Hematopoietic multipotent progenitor cell treated with erythropoietin and hydrocortisone succinate and interleukin-3 and kit ligand, for 4 days (in vitro differentiated cells): Measurements from ENCODE around the gene ACTN3.
"Not testable (repeated sequence)": the region's sequence is repeated elsewhere in the genome, so short reads cannot be mapped to it uniquely, and the experiment has no call there.

Source experiments
- DNase-seq: peaks from one replicate; pipeline ENCODE4 v3.0.0-alpha.2; 2015

Gene ACTN3

DNA sequence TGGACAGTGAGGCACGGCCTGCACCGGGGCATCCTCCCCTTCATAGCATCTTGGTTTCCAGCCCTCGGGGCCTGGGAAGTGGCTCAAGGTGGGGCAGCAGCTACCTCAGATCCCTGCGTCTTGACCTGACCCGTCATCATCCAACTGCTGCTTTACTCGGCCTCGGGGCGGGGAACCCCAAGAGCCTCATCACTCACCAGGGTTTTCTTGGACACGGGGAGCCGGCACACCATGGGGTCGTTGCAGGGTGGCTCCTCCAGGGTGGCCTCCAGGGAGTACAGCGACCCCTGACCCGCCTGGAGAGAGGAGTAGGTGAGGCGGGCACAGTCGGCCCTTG, 21.1 kb downstream of the ACTN3 start:
- no peak for DNase-seq

DNA sequence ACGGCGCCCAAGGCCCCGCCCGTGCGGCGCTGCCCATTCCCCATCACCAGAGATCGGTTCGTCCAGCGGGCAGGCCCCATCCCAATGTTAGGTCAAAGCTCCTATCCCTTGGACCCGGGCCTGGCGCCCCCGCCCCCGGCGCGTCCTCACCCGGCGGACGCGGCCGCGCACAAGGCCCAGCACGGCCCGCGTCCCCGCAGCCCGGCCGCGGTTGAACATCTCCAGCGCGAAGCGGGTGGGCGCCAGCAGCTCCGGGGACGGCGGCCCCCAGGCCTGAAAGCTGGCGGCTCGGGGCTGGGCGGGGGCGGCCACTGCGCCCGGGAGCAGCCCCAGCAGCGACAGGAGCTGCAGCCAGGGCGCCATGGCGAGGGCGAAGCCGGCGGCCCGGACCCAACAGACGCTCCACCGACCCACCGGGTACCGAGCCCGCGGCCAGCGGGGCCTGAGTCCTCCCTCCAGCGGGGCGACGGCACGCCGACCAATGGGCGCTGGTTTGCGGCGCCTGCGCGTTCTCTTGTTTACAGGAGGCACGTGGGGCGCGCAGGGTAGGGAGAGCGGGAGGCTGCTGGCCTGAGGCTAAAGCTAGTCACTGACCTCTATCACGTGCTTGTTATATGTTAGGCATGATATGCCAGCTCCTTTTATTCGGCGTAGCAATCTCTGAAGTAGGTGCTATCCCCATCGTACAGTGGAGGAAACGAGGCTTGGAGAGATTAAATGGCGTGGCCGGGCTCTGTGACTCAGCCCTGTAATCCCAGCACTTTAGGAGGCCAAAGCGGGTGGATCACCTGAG, 21.6 kb downstream of the ACTN3 start, which contains the start of gene CTSF:
Gene CTSF (minus strand): TSS at position 483 of the 793 bp plus-strand sequence. CDS start 120 bp downstream, at position 363.
- peak; percentile 87 for DNase-seq

GRCh38 chr11:66569076-66569475, 22.4 kb downstream of the ACTN3 start:
- DNase-seq = no peak

GRCh38 chr11:66570079-66570849, 23.6 kb downstream of the ACTN3 start:
- no peak for DNase-seq

- DNase-seq = no peak
These were observed 24.1 kb downstream of the ACTN3 start for GRCh38 chr11:66570850-66571180.

DNA sequence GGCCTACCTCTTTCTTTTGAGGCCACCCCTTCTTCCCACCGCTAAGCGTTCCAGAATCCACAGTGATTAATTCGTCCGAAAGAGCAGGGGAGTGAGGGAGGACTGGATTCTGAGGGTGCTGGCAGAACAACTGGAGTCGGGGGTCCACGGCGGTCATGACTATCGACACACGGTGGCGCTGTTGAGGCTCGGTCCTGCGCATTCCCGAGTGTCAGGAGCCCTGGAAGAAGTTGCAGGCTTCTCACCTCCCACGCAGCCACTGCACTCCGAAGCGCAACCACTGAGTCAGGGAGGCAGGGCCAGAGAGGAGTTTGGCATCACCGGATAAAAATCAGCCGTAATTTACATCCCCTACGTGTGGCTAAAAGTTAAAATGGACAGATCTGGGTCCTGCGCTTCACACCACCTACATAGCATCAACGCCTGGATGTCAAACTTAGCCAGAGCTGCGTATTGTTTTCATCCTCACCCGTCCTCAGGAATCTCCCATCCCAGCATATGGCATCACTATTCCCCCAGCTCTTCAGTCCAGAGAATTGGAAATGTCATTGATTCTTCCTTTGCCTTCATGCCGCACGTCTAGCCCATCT, 32.4 kb downstream of the ACTN3 start:
- peak; percentile 75 for DNase-seq

- DNase-seq = no peak
These were observed 34.1 kb downstream of the ACTN3 start for GRCh38 chr11:66580803-66581202.

- no peak for DNase-seq
These were observed 34.6 kb downstream of the ACTN3 start for GRCh38 chr11:66581261-66581660.

GRCh38 chr11:66582565-66583147, 36.0 kb downstream of the ACTN3 start:
- not testable (repeated sequence) for DNase-seq

GRCh38 chr11:66585447-66585846, 38.7 kb downstream of the ACTN3 start:
- not testable (repeated sequence) for DNase-seq

DNA sequence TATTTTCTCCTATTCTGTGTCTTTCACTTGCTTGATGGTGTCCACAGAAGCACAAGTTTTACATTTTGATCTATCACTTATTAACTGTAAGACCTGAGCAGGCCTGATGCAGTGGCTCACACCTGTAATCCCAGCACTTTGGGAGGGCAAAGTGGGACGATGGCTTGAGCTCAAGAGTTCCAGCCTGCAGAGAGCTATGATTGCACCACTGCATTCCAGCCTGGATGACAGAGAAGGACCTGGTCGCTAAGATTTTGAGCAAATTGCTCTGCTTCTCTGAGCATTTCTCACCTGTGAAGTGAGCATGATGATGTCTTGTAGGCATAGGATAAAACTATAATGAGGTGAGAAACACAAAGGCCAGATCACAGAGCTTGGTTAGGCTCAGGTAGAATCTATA, 39.4 kb downstream of the ACTN3 start:
- no peak for DNase-seq

- DNase-seq = not testable (repeated sequence)
These were observed 42.6 kb downstream of the ACTN3 start for GRCh38 chr11:66589315-66589714.

- DNase-seq = no peak
These were observed 43.4 kb downstream of the ACTN3 start for GRCh38 chr11:66589996-66590675.

DNA sequence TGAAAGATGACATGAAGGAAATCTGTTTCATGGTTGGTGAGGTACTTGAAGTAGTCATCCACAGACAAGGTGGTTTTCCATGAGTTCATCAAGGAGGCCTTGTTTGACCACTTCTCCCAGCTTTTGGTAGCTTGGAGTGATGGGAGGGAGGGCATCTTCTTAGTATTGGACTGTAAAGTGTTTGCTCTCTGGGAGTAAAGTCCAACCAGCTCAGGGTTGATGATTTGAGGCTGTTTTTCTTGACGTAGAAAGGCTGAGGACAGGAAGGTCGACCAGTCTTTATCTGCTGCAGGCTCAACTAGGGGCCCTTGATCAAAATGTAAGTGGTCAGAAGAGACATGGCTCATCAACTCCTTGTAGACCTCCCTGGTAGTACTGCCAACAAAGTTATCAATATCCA, 44.5 kb downstream of the ACTN3 start:
- DNase-seq = no peak

DNA sequence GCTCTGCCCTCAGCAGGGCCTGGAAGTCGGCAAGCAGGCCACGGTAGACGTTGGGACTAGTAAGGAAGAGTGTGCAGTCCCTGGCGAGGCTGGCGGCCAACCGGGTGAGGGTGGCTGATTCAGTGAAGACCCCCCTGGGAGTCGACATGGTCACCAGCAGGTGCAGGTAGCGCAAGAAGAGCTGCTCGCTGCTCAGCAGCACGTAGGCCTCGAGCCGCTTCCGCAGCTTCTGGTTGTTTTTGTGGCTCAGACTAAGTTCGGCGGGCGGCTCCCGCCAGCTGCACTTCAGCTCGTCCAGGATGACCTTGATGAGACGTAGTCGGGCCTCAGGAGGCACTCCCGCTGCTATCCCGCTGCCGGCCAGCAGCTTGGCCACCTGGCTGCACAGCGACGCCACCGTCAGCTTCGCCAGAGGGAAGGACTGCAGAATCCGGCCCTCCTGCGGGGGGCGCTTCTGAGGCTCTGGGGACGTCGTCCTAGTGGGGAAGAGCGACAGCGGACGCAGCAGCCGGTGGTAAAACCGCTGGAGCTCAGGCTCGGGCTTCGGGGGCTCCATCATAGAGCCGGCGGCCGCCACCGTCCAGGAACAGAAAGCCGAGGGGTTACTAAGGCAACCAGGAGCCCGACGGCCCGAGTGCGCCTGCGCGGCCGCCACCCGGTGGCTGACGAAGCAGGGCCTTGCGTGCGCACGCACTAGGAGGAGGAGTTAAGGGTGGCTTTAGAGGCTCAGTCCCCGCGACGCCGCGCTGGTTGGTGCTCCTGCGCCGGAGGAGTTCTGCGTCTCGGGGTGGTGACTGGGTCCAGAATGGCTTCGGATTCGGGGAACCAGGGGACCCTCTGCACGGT, 46.0 kb downstream of the ACTN3 start, which contains the start of the genes CCDC87 and CCS:
Gene CCDC87 (minus strand): TSS at position 607 of the 846 bp plus-strand sequence. CDS start 48 bp downstream, at position 559.
Gene CCS (plus strand): TSS at position 729 of the 846 bp plus-strand sequence. CDS start 77 bp downstream, at position 806.
- DNase-seq = peak; percentile 98

DNA sequence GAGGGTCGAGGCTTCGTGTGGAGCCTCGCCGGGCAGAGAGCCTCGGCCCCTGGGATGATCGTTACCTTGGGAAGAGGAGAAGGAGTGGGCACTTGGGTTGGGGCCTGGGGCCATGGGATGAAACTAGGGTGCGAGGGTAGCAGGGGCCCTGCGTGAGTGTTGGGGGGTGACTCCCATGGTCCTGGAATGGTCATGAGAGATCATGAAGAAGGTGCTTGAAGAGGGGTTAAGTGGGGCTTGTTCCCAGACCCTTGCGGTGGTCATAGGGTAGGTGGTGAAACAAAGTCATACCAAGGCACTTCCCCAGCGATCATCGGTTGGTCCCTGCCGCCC, 46.6 kb downstream of the ACTN3 start:
- peak; percentile 22 for DNase-seq

GRCh38 chr11:66593650-66594049, 46.9 kb downstream of the ACTN3 start:
- no peak for DNase-seq

DNA sequence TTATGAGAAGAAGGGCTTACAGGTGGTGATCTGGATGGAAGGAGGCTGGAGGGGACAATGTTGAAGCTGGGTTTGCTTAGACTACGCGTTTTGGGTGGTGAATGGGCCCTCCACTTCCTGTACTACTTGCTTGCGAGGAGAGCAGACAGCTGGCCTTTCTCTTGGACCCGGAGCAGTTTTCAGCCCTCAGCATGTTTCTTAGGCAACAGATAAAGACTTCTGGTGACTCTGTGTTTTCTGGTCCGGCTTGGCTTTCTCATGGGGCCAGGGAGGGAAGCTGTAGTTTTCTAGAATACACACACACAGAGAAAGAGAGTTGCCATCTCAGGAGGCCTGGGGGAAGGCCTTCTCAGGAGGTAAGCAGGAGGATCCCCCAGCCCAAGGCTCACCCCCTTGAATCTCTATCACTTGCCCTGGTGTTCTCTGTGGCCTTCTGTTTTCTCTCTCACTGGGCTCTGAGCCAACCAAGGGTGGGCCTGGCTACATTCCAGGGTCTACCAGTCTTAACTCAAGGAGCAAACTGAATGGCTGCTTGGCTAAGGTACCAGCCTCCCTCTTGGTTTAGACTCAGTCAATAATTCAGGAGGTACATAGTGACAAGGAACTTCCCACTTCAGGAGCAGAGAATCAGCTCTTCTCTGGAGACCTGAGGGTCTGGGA, 48.7 kb downstream of the ACTN3 start:
- DNase-seq = peak; percentile 71

GRCh38 chr11:66598993-66599392, 52.3 kb downstream of the ACTN3 start:
- DNase-seq = no peak

DNA sequence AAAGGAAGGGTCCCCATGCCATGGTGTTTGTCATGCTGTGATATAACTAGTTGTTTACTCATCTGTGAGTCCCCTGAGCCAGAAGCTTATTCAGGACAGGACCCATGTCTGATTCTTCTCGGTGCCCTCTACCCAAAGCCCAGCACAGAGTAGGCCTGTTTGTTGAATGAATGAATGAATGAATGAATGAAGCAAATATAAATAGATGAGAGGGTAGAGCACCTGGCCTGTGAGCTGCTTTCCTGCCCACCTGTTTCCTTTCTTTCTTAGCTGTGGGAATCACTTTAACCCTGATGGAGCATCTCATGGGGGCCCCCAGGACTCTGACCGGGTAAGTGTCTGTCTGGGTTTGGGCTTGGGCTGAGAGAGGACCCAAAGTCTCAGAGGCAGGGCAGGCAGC, 53.5 kb downstream of the ACTN3 start:
- DNase-seq = no peak

- no peak for DNase-seq
These were observed 54.0 kb downstream of the ACTN3 start for GRCh38 chr11:66600631-66601233.
